ENCODE measurements around the gene ITPRIP. TPM values are rescaled to one million over a fixed set of nuclear protein-coding genes. Genes with fewer than 3 reads are reported as not detected.

Gene ITPRIP
- total RNA-seq, 1 donor from 2014 or later: 1.6 TPM

- H3K9me3 ChIP-seq (ENCODE audit: low read depth): no peaks in the 10 kb centered on the region
- DNase-seq (ENCODE audit: low spot score): peak; percentile 39
- H3K36me3 ChIP-seq: no peaks in the 10 kb centered on the region
- Mint-ChIP-seq H3K27me3 (ENCODE audit: insufficient read depth, low read depth) (peaks cover 2% of the 10 kb centered on the region), H3K4me1 (peaks cover 44% of the 10 kb centered on the region), H3K4me3 (peak overlapping the region; percentile 11), H3K36me3 (peaks cover 22% of the 10 kb centered on the region), H3K27ac (peak overlapping the region; percentile 91), H3K9me3 (no peaks in the 10 kb centered on the region)
- peaks cover 19% of the 10 kb centered on the region for H3K4me1 ChIP-seq
- no peaks in the 10 kb centered on the region for H3K27me3 ChIP-seq
- H3K27ac ChIP-seq: no peak overlapping the region
- peaks cover 36% of the 10 kb centered on the region for H3K79me2 ChIP-seq (ENCODE audit: low read depth)
- TF ChIP-seq CTCF (IDR thresholded peaks at IDR 0.05) (no peak), EZH2phosphoT487 (IDR thresholded peaks at IDR 0.05) (no peak), EZH2 (IDR thresholded peaks at IDR 0.05) (no peak)
- no peak overlapping the region for H3K4me3 ChIP-seq
- no peaks in the 10 kb centered on the region for H3F3A ChIP-seq (ENCODE audit: low read depth)
- H3K4me2 ChIP-seq: no peak overlapping the region
- peaks cover 26% of the 10 kb centered on the region for H4K20me1 ChIP-seq (ENCODE audit: low read depth)
- H2AFZ ChIP-seq (replicated peaks): no peak overlapping the region
- no peak overlapping the region for H3K9ac ChIP-seq
Measured at GRCh38 chr10:104316321-104317099, 21.8 kb downstream of the ITPRIP start.

GRCh38 chr10:104315486-104315921 lies 22.8 kb downstream of the ITPRIP start:
- Histone ChIP-seq H3K79me2 (ENCODE audit: low read depth) (peaks cover 27% of the 10 kb centered on the region), H4K20me1 (ENCODE audit: low read depth) (peaks cover 23% of the 10 kb centered on the region), H2AFZ (replicated peaks) (no peak overlapping the region), H3F3A (ENCODE audit: low read depth) (no peaks in the 10 kb centered on the region), H3K36me3 (no peaks in the 10 kb centered on the region), H3K4me1 (peaks cover 19% of the 10 kb centered on the region), H3K27me3 (no peaks in the 10 kb centered on the region), H3K9me3 (ENCODE audit: low read depth) (no peaks in the 10 kb centered on the region), H3K27ac (no peak overlapping the region), H3K9ac (no peak overlapping the region), H3K4me3 (no peak overlapping the region), H3K4me2 (no peak overlapping the region)
- Mint-ChIP-seq H3K27ac (no peak overlapping the region), H3K27me3 (ENCODE audit: insufficient read depth, low read depth) (peaks cover 2% of the 10 kb centered on the region), H3K9me3 (no peaks in the 10 kb centered on the region), H3K4me1 (peaks cover 42% of the 10 kb centered on the region), H3K4me3 (no peak overlapping the region), H3K36me3 (peaks cover 27% of the 10 kb centered on the region)
- DNase-seq (ENCODE audit: low spot score): no peak
- no peak for TF ChIP-seq CTCF (IDR thresholded peaks at IDR 0.05)
- no peak for TF ChIP-seq EZH2phosphoT487 (IDR thresholded peaks at IDR 0.05)
- no peak for TF ChIP-seq EZH2 (IDR thresholded peaks at IDR 0.05)

DNA sequence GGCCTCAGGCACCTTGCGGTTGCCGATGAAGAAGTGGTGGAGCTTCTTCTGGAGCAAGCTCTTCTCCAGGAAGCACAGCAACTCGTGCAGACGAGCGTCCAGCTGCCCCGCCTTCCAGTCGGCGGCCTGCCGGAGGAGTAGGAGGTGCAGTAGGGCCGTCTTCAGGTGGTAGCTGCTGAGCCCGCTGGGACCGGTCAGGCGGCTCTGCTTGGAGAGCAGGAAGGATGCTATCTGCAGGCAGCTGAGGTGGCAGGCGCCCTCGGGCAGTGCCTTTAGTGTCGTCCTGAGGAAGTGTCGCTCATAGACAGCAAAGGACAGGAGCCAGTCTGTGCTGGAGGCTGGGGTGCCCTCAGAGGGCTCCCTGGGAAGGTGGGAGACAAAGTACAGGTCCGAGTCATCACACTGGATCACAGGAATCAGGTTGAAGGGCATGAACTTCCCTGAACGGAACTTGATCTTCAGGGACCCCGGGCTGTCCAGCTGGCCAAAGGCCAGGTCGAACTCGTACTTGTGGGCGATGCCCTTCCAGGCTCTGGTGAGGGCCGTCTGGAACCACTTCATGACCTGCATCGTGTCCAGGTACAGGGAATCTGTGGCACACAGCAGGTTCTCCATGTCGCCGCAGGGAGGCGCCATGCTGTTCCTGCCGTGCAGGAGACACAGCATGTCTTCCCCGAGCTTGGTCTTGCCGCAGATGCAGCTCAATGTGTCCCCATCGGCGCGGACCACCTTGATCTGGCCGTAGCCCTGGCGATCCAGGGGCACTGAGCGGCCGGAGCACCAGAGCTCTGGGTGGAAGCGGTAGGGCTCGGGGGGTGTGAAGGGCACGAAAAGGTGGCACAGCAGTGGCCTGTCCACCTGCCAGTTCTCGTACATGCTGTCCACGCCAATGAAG lies 23.4 kb downstream of the ITPRIP start:
- Histone ChIP-seq H3F3A (ENCODE audit: low read depth) (no peaks in the 10 kb centered on the region), H3K79me2 (ENCODE audit: low read depth) (peaks cover 21% of the 10 kb centered on the region)
- no peak overlapping the region for H3K27ac Mint-ChIP-seq

More for the DNA sequence above, 23.4 kb downstream of the ITPRIP start:
- H3K4me2 ChIP-seq: no peak overlapping the region
- TF ChIP-seq CTCF (IDR thresholded peaks at IDR 0.05): no peak
- TF ChIP-seq EZH2phosphoT487 (IDR thresholded peaks at IDR 0.05): no peak
- no peak for TF ChIP-seq EZH2 (IDR thresholded peaks at IDR 0.05)
- no peaks in the 10 kb centered on the region for H3K36me3 ChIP-seq
- H2AFZ ChIP-seq (replicated peaks): no peak overlapping the region
- Mint-ChIP-seq H3K9me3 (no peaks in the 10 kb centered on the region), H3K27me3 (ENCODE audit: insufficient read depth, low read depth) (peaks cover 2% of the 10 kb centered on the region), H3K4me3 (no peak overlapping the region), H3K4me1 (peaks cover 37% of the 10 kb centered on the region), H3K36me3 (peaks cover 28% of the 10 kb centered on the region)
- H3K4me1 ChIP-seq: peaks cover 18% of the 10 kb centered on the region
- H3K9me3 ChIP-seq (ENCODE audit: low read depth): no peaks in the 10 kb centered on the region
- no peak for DNase-seq (ENCODE audit: low spot score)
- no peak overlapping the region for H3K9ac ChIP-seq
- no peak overlapping the region for H3K27ac ChIP-seq
- H3K27me3 ChIP-seq: no peaks in the 10 kb centered on the region
- H3K4me3 ChIP-seq: no peak overlapping the region
- peaks cover 23% of the 10 kb centered on the region for H4K20me1 ChIP-seq (ENCODE audit: low read depth)

All from neural progenitor cell (in vitro differentiated cells).